ENCODE results near the gene ZNF441. TPM values are rescaled to one million over a fixed set of nuclear protein-coding genes. Genes with fewer than 3 reads are reported as not detected.

ZNF441 gene
- total RNA-seq, 2 experiments from 2014 or later = 2.6 to 4.1 TPM

DNA sequence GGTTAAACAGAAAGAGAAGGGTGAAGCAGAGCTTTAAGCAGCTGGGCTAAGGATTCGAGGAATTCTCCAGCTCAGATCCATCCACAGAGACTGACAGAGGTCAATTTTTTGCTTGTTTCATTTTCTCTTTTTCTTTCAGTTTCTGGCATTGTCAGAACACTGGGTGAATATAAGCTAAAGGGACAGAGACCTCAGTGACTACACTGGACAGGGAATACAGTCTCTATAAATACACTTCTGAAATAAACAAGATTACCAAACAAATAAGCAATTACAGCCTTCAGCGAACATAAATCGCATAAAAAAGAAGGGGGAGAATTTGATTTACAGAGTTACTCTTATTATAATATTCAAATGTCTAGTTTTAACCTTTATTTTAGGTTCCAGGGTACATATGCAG is 3.7 kb upstream of the ZNF441 start:
- no peaks in the 10 kb centered on the region for H3K27me3 ChIP-seq (ENCODE audit: control insufficient read depth in 1 of 2, insufficient read depth in 2 of 2, low read length in 2 of 2)
- no peak overlapping the region for H3K4me3 ChIP-seq (ENCODE audit: low read length)
- Mint-ChIP-seq H3K27ac (no peak overlapping the region), H3K9me3 (peaks cover 8% of the 10 kb centered on the region), H3K4me3 (no peak overlapping the region), H3K27me3 (peaks cover 33% of the 10 kb centered on the region), H3K36me3 (ENCODE audit: low read depth) (peaks cover 19% of the 10 kb centered on the region), H3K4me1 (ENCODE audit: low read depth) (peaks cover 14% of the 10 kb centered on the region)
- peaks cover 15% of the 10 kb centered on the region for H3K4me1 ChIP-seq (ENCODE audit: insufficient read depth, low read length)
- ChIA-PET POLR2A (no interaction called here), CTCF (no interaction called here)
- no peak overlapping the region for H3K27ac ChIP-seq (ENCODE audit: low read depth in 1 of 2, low read length in 2 of 2)
- DNase-seq = no peak
- ATAC-seq (ENCODE audit: poor library complexity) = no peak
- H3K36me3 ChIP-seq (ENCODE audit: insufficient read depth, low read length) = no peaks in the 10 kb centered on the region
- H3K9me3 ChIP-seq (ENCODE audit: control insufficient read depth in 1 of 2, insufficient read depth in 1 of 2, low read length in 2 of 2) = no peaks in the 10 kb centered on the region
- TF ChIP-seq, protein P1, sequence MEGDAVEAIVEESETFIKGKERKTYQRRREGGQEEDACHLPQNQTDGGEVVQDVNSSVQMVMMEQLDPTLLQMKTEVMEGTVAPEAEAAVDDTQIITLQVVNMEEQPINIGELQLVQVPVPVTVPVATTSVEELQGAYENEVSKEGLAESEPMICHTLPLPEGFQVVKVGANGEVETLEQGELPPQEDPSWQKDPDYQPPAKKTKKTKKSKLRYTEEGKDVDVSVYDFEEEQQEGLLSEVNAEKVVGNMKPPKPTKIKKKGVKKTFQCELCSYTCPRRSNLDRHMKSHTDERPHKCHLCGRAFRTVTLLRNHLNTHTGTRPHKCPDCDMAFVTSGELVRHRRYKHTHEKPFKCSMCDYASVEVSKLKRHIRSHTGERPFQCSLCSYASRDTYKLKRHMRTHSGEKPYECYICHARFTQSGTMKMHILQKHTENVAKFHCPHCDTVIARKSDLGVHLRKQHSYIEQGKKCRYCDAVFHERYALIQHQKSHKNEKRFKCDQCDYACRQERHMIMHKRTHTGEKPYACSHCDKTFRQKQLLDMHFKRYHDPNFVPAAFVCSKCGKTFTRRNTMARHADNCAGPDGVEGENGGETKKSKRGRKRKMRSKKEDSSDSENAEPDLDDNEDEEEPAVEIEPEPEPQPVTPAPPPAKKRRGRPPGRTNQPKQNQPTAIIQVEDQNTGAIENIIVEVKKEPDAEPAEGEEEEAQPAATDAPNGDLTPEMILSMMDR (IDR thresholded peaks at IDR 0.05) = no peak
- intact Hi-C loops (cut with DNase I, micrococcal nuclease) = no loop called here

DNA sequence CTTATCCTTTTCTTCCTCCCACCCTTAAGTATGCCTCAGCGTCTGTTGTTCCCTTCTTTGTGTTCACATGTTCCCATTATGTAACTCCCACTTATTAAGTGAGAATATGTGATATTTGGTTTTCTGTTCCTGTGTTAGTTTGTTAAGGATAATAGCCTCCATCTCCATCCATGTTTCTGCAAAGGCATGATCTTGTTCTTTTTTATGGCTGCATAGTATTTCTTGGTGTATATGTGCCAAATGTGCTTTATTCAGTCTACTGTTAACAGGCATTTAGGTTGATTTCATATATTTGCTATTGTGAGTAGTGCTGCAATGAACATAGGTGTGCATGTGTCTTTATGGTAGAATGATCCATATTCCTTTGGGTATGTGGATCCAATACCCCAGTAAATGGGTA is 3.2 kb upstream of the ZNF441 start:
- Mint-ChIP-seq H3K36me3 (ENCODE audit: low read depth) (peaks cover 24% of the 10 kb centered on the region), H3K9me3 (peaks cover 8% of the 10 kb centered on the region)
- intact Hi-C loops (cut with DNase I, micrococcal nuclease) = no loop called here

DNA sequence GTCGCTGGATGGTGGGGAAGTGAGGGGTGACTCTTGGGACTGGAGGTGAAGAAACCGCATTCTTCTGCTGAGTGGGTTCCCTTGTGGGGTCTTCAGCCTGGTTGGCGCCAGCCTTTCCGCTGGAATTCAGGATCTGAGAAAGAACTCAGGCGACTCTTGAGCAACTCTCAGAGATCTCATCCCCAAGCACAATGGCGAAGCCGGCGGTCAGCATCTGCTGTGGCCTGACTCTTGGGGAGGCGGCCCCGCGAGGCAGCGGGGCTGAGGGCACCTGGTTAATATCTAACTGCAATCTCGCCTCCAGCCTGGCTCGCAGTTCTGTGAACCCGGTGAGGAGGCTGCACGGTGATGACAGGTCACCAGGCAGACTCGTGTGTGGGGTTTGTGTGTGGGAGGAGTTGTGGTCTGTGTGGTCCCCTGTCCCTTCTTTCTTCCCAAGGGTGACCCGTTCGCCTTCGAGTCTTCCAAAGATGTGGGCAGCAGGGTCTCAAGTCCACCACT is 883 bp downstream of the ZNF441 start:
- Mint-ChIP-seq H3K27ac (peak overlapping the region; percentile 88), H3K36me3 (ENCODE audit: low read depth) (peaks cover 59% of the 10 kb centered on the region), H3K4me1 (ENCODE audit: low read depth) (peaks cover 23% of the 10 kb centered on the region), H3K4me3 (peak overlapping the region; percentile 98), H3K9me3 (peaks cover 19% of the 10 kb centered on the region), H3K27me3 (peaks cover 8% of the 10 kb centered on the region)
- POLR2A ChIA-PET = interaction anchor here (1.2 to 1.6 kb wide), 3 partner anchors 29 to 80 kb away, joined by 3 to 9 read pairs (median 6); partner anchors contain the start of gene ZNF823
- H3K4me1 ChIP-seq (ENCODE audit: insufficient read depth, low read length) = peaks cover 23% of the 10 kb centered on the region
- ATAC-seq (ENCODE audit: poor library complexity) = no peak
- H3K27ac ChIP-seq (ENCODE audit: low read depth in 1 of 2, low read length in 2 of 2) = peak overlapping the region; percentile 13 to 23
- intact Hi-C loops (cut with DNase I, micrococcal nuclease) = loop anchor here in 1 of 2 experiments (1.0 kb wide), 1 partner anchor 28 kb away; no protein-coding TSS in a partner anchor
- TF ChIP-seq, protein P1 (IDR thresholded peaks at IDR 0.05) = no peak
- DNase-seq = peak in 10 of 14 experiments; percentile 0 to 34 (median 18)
- H3K36me3 ChIP-seq (ENCODE audit: insufficient read depth, low read length) = no peaks in the 10 kb centered on the region
- peaks cover 15 to 26% of the 10 kb centered on the region in 2 experiments for H3K9me3 ChIP-seq (ENCODE audit: control insufficient read depth in 1 of 2, insufficient read depth in 1 of 2, low read length in 2 of 2)
- no peaks in the 10 kb centered on the region for H3K27me3 ChIP-seq (ENCODE audit: control insufficient read depth in 1 of 2, insufficient read depth in 2 of 2, low read length in 2 of 2)
- peak overlapping the region; percentile 70 for H3K4me3 ChIP-seq (ENCODE audit: low read length)
- CTCF ChIA-PET = no interaction called here

More for the DNA sequence above, 3.2 kb upstream of the ZNF441 start:
- ATAC-seq (ENCODE audit: poor library complexity) (no peak), DNase-seq (no peak)
- no peak overlapping the region for H3K27ac Mint-ChIP-seq
- POLR2A ChIA-PET = no interaction called here
- no peak overlapping the region for H3K4me3 ChIP-seq (ENCODE audit: low read length)
- H3K9me3 ChIP-seq (ENCODE audit: control insufficient read depth in 1 of 2, insufficient read depth in 1 of 2, low read length in 2 of 2) = no peaks in the 10 kb centered on the region
- CTCF ChIA-PET = no interaction called here
- no peaks in the 10 kb centered on the region for H3K36me3 ChIP-seq (ENCODE audit: insufficient read depth, low read length)
- peaks cover 19% of the 10 kb centered on the region for H3K4me1 Mint-ChIP-seq (ENCODE audit: low read depth)
- H3K27me3 Mint-ChIP-seq = peaks cover 33% of the 10 kb centered on the region
- no peak overlapping the region for H3K27ac ChIP-seq (ENCODE audit: low read depth in 1 of 2, low read length in 2 of 2)
- peaks cover 20% of the 10 kb centered on the region for H3K4me1 ChIP-seq (ENCODE audit: insufficient read depth, low read length)
- H3K27me3 ChIP-seq (ENCODE audit: control insufficient read depth in 1 of 2, insufficient read depth in 2 of 2, low read length in 2 of 2) = no peaks in the 10 kb centered on the region
- TF ChIP-seq, protein P1 (IDR thresholded peaks at IDR 0.05) = no peak
- H3K4me3 Mint-ChIP-seq = no peak overlapping the region

Data from CD4-positive, alpha-beta T cell (primary cell).